SK-N-SH (cell line): ENCODE results near the gene ECI1. TPM values are rescaled to one million over a fixed set of nuclear protein-coding genes. Genes with fewer than 3 reads are reported as not detected.
A peak's percentile ranks its signal among the peaks of the same experiment; 100 is the strongest.

Experiments used
- CTCF ChIA-PET: fragments of 300-600, 350-600 bp; formaldehyde crosslinking; extraction: SDS; loops from one replicate; lab custom pipeline; 2021; lab: Yijun Ruan, JAX
- POLR2A ChIA-PET: fragments of 350-600 bp; sonication (Branson Sonifier 250); formaldehyde crosslinking; extraction: SDS; loops from one replicate; lab custom pipeline; 2020; ENCODE audit warnings: antibody characterized with exemption, inconsistent platforms; lab: Yijun Ruan, JAX
- DNase-seq: peaks from one replicate; pipeline ENCODE4 v3.0.0; 2012
- H2AFZ ChIP-seq: fragments of 200-600 bp; sonication (generic); 2 replicates; pipeline ENCODE4 v1.8.1; 2016; ENCODE audit warnings: antibody characterized with exemption, mild to moderate bottlenecking, low read depth
- H3F3A ChIP-seq: fragments of 200-600 bp; sonication (generic); replicated peaks from 2 replicates; pipeline ENCODE3; 2016; ENCODE audit warnings: antibody characterized with exemption, mild to moderate bottlenecking; ENCODE audit not compliant: insufficient read depth
- H3K27ac ChIP-seq, 2 experiments: fragments of 200-500 bp in 1 of 2; fragments of 200-600 bp in 1 of 2; sonication (Bioruptor generic) in 1 of 2; sonication (generic), shearing (Covaris generic) in 1 of 2; 2 replicates each; pipeline versions ENCODE4 v1.5.1 to v1.6.1; 2014 to 2016; ENCODE audit warnings: low read depth in 2 of 2, inconsistent platforms in 1 of 2, low read length in 1 of 2, mild to moderate bottlenecking in 1 of 2, mixed read lengths in 1 of 2
- H3K27me3 ChIP-seq: fragments of 200-600 bp; sonication (generic), shearing (Covaris generic); 2 replicates; pipeline ENCODE4 v1.6.1; 2016; ENCODE audit warnings: mixed run types; ENCODE audit not compliant: insufficient read depth
- H3K36me3 ChIP-seq, 2 experiments: fragments of 200-500 bp in 1 of 2; fragments of 200-600 bp in 1 of 2; sonication (Bioruptor generic) in 1 of 2; sonication (generic) in 1 of 2; replicated peaks in 1 of 2; 2 replicates each; pipeline versions ENCODE3 to v1.5.1; 2014 to 2016; ENCODE audit warnings: low read length in 1 of 2, mild to moderate bottlenecking in 1 of 2; ENCODE audit not compliant: insufficient read depth in 2 of 2, control insufficient read depth in 1 of 2
- H3K4me1 ChIP-seq, 2 experiments: fragments of 200-500 bp in 1 of 2; fragments of 200-600 bp in 1 of 2; sonication (Bioruptor generic) in 1 of 2; sonication (generic), shearing (Covaris generic) in 1 of 2; 2 replicates each; pipeline versions ENCODE4 v1.5.1 to v1.6.1; 2014 to 2016; ENCODE audit warnings: low read depth in 1 of 2, low read length in 1 of 2, mixed run types in 1 of 2; ENCODE audit not compliant: insufficient read depth in 2 of 2, control insufficient read depth in 1 of 2
- H3K4me2 ChIP-seq: fragments of 200-600 bp; sonication (generic), shearing (Covaris generic); 2 replicates; pipeline ENCODE4 v1.6.1; 2017; ENCODE audit warnings: mixed run types
- H3K4me3 ChIP-seq, 2 experiments: fragments of 200-500 bp in 1 of 2; fragments of 200-600 bp in 1 of 2; sonication (Bioruptor generic) in 1 of 2; sonication (generic), shearing (Covaris generic) in 1 of 2; 2 replicates each; pipeline versions ENCODE4 v1.5.1 to v1.8.1; 2014 to 2016; ENCODE audit warnings: low read depth in 2 of 2, inconsistent platforms in 1 of 2, low read length in 1 of 2, mild to moderate bottlenecking in 1 of 2, mixed read lengths in 1 of 2, moderate library complexity in 1 of 2
- H3K79me2 ChIP-seq: fragments of 200-600 bp; sonication (generic); 2 replicates; pipeline ENCODE4 v1.8.1; 2017; ENCODE audit warnings: mild to moderate bottlenecking; ENCODE audit not compliant: insufficient read depth
- H3K9ac ChIP-seq: fragments of 200-600 bp; sonication (generic); 2 replicates; pipeline ENCODE4 v1.6.1; 2017; ENCODE audit warnings: mixed run types
- H3K9me2 ChIP-seq: fragments of 200-600 bp; sonication (generic); 2 replicates; pipeline ENCODE4 v1.6.1; 2017; ENCODE audit warnings: mixed run types
- H3K9me3 ChIP-seq: fragments of 200-600 bp; sonication (generic); 2 replicates; pipeline ENCODE4 v1.6.1; 2017; ENCODE audit warnings: mixed run types, mild to moderate bottlenecking, moderate library complexity
- H4K20me1 ChIP-seq: fragments of 200-600 bp; sonication (generic); 2 replicates; pipeline ENCODE4 v1.6.1; 2017; ENCODE audit warnings: mild to moderate bottlenecking, mixed run types; ENCODE audit not compliant: insufficient read depth
- ELF1 ChIP-seq: IDR thresholded peaks from 2 replicates; pipeline ENCODE4 v1.4.0; 2012
- EZH2phosphoT487 ChIP-seq: fragments of 200-600 bp; sonication (generic); IDR thresholded peaks from 2 replicates; pipeline ENCODE4 v1.6.1; 2017; ENCODE audit warnings: low read depth, mixed run types, mild to moderate bottlenecking, antibody characterized with exemption, moderate library complexity, borderline replicate concordance
- FOSL2 ChIP-seq: IDR thresholded peaks from 2 replicates; pipeline ENCODE4 v1.4.0; 2012; ENCODE audit warnings: low read depth, mild to moderate bottlenecking, moderate library complexity, borderline replicate concordance
- FOXJ3 ChIP-seq: sonication (generic); formaldehyde crosslinking; IDR thresholded peaks from 2 replicates; pipeline ENCODE4 v1.5.1; 2020; ENCODE audit warnings: mild to moderate bottlenecking, missing genetic modification reagents
- FOXM1 ChIP-seq: IDR thresholded peaks from 2 replicates; pipeline ENCODE4 v1.4.0; 2012; ENCODE audit warnings: low read depth, mild to moderate bottlenecking
- GABPA ChIP-seq: IDR thresholded peaks from 2 replicates; pipeline ENCODE4 v1.4.0; 2012; ENCODE audit warnings: low read depth, mild to moderate bottlenecking
- JUND ChIP-seq: IDR thresholded peaks from 2 replicates; pipeline ENCODE4 v1.4.0; 2012
- MEF2A ChIP-seq: IDR thresholded peaks from 2 replicates; pipeline ENCODE4 v1.4.0; 2012; ENCODE audit warnings: low read depth, borderline replicate concordance
- MXI1 ChIP-seq: IDR thresholded peaks from 2 replicates; pipeline ENCODE4 v1.6.1; 2012; ENCODE audit warnings: mild to moderate bottlenecking, low read depth, low read length, improper control_type of control experiment
- NFIC ChIP-seq: IDR thresholded peaks from 2 replicates; pipeline ENCODE4 v1.4.0; 2012; ENCODE audit warnings: borderline replicate concordance
- NRF1 ChIP-seq: IDR thresholded peaks from 2 replicates; pipeline ENCODE4 v1.6.1; 2012; ENCODE audit warnings: low read depth, mild to moderate bottlenecking, low read length
- POLR2AphosphoS5 ChIP-seq: IDR thresholded peaks from 2 replicates; pipeline ENCODE4 v1.6.1; 2012; ENCODE audit warnings: low read depth, low read length
- RAD21 ChIP-seq: IDR thresholded peaks from 2 replicates; pipeline ENCODE4 v1.6.1; 2012; ENCODE audit warnings: mild to moderate bottlenecking, low read length
- RCOR1 ChIP-seq: fragments of 150-350 bp; IDR thresholded peaks from 2 replicates; pipeline ENCODE4 v1.6.1; 2017; ENCODE audit warnings: antibody characterized with exemption, low read length
- RFX5 ChIP-seq: IDR thresholded peaks from 2 replicates; pipeline ENCODE4 v1.6.1; 2012; ENCODE audit warnings: mild to moderate bottlenecking, improper control_type of control experiment, low read length
- RXRA ChIP-seq: IDR thresholded peaks from 2 replicates; pipeline ENCODE4 v1.4.0; 2012; ENCODE audit warnings: low read depth, mild to moderate bottlenecking, borderline replicate concordance
- SIN3A ChIP-seq: IDR thresholded peaks from 2 replicates; pipeline ENCODE4 v1.6.1; 2012; ENCODE audit warnings: low read depth, mild to moderate bottlenecking, low read length, moderate library complexity, borderline replicate concordance
- SMC3 ChIP-seq: IDR thresholded peaks from 2 replicates; pipeline ENCODE4 v1.6.1; 2012; ENCODE audit warnings: low read depth, low read length, improper control_type of control experiment
- TAF1 ChIP-seq: IDR thresholded peaks from 2 replicates; pipeline ENCODE4 v1.6.1; 2012; ENCODE audit warnings: low read depth, mild to moderate bottlenecking, low read length, moderate library complexity, borderline replicate concordance
- TCF12 ChIP-seq: IDR thresholded peaks from 2 replicates; pipeline ENCODE4 v1.4.0; 2012
- TEAD4 ChIP-seq: IDR thresholded peaks from 2 replicates; pipeline ENCODE4 v1.4.0; 2012; ENCODE audit warnings: mild to moderate bottlenecking, borderline replicate concordance; ENCODE audit not compliant: insufficient read depth
- YY1 ChIP-seq: IDR thresholded peaks from 2 replicates; pipeline ENCODE4 v1.4.0; 2012; ENCODE audit warnings: low read depth, mild to moderate bottlenecking
- WGBS: methylation state at CpG from one replicate; pipeline ENCODE4 v1.1.6; 2017; ENCODE audit warnings: low lambda C conversion rate; 5-methylcytosine and 5-hydroxymethylcytosine counted together
- polyA plus RNA-seq, 3 experiments: library from polyadenylated mRNA; depleted of rRNA; stranded (reverse); fragments of >200 nt; gene quantifications; 2 replicates each; pipeline ENCODE4 v1.2.3, GENCODE V29; 2012
- TF ChIP-seq, protein P1 (sequence below): fragments of 150-350 bp; IDR thresholded peaks from 2 replicates; pipeline ENCODE4 v1.6.1; 2017; ENCODE audit warnings: antibody characterized with exemption, low read length, low read depth, borderline replicate concordance
- TF ChIP-seq, protein P2 (sequence below): IDR thresholded peaks from 2 replicates; pipeline ENCODE4 v1.4.0; 2012; ENCODE audit warnings: low read depth
- TF ChIP-seq, protein P3 (sequence below): fragments of 200-600 bp; sonication (generic); IDR thresholded peaks from 2 replicates; pipeline ENCODE4 v1.6.1; 2017; ENCODE audit warnings: antibody characterized with exemption, mild to moderate bottlenecking, moderate library complexity
- TF ChIP-seq, protein P4 (sequence below): IDR thresholded peaks from 2 replicates; pipeline ENCODE4 v1.4.0; 2012; ENCODE audit warnings: low read depth, borderline replicate concordance
- TF ChIP-seq, protein P5 (sequence below): IDR thresholded peaks from 2 replicates; pipeline ENCODE4; 2012
- TF ChIP-seq, protein P6 (sequence below): IDR thresholded peaks from 2 replicates; pipeline ENCODE4 v1.4.0; 2012; ENCODE audit warnings: low read depth, borderline replicate concordance

The ECI1 gene
- polyA plus RNA-seq, 1 of the 3 experiments (the other 2 are of a cell fraction) = 61.8 TPM

DNA sequence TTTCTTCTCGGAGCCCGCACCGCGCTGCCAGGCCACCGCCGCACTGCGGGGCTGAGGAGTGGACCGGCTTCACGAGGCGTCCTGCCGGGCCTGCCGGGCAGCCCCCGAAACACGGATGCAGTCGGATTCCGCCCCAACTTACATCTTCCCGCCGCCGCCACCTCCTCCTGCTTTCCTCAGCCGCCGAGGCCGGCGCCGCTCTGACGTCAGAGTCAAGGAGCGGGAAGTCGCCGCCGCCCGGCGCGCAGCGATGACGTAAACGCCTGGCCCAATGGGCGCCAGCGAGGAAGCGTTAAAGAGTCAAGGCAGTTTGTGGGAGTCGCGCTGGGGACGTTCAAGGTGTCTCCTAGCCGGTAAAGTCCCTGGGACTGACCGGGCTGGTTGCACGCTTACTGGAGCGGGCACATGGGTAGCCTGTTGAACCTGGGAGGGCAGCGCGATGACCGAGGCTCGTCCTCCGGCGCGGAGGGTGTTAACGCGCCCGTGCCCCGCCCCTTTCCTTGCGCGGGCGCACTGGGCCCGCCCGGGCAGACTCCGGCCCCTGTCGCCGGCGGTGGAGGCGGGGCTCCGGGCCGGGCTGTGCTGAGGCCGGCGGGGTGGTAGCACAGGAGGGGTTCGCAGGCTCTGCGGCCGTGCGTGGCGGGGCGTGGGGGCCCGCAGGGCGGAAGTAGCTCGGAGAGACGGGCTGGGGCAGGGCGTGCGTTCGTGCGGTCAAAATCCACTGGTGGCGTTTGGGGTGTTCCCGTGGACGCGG lies 16.7 kb upstream of the ECI1 start, which contains the start of gene RNPS1:
Gene RNPS1, minus strand, starts transcription at position 214 of the 754 bp plus-strand sequence. CDS start 3,483 bp downstream, outside the sequence.
- WGBS = under 1% methylated on average over 40 of the region's 88 CpGs
- Histone ChIP-seq H3F3A (peaks cover 6% of the 10 kb centered on the region), H3K27me3 (no peaks in the 10 kb centered on the region), H3K79me2 (peaks cover 81% of the 10 kb centered on the region), H3K4me1 (peaks cover 12 to 25% of the 10 kb centered on the region in 2 experiments; a peak in 2 of 4 replicates), H2AFZ (peak within 1 kb of the TSS; percentile 96), H3K9me2 (no peaks in the 10 kb centered on the region), H4K20me1 (peaks cover 50% of the 10 kb centered on the region), H3K9ac (peak within 1 kb of the TSS; percentile 97), H3K4me3 (peak within 1 kb of the TSS; percentile 92 to 94), H3K36me3 (peaks cover 25 to 30% of the 10 kb centered on the region in 2 experiments), H3K4me2 (peak within 1 kb of the TSS; percentile 97), H3K9me3 (no peaks in the 10 kb centered on the region), H3K27ac (peak within 1 kb of the TSS; percentile 98)
- ChIA-PET CTCF (interaction anchor here (0.6 to 1.5 kb wide), 5 partner anchors 16 to 182 kb away, joined by 3 to 8 read pairs (median 3); partner anchors contain the start of gene ECI1), POLR2A (interaction anchor here (0.8 to 1.7 kb wide), 3 partner anchors 12 to 201 kb away, joined by 3 to 7 read pairs (median 3); partner anchors contain the start of gene ECI1)
- DNase-seq = peak; percentile 100
- TF ChIP-seq TAF1 = peak; percentile 83
- TF ChIP-seq, protein P1, sequence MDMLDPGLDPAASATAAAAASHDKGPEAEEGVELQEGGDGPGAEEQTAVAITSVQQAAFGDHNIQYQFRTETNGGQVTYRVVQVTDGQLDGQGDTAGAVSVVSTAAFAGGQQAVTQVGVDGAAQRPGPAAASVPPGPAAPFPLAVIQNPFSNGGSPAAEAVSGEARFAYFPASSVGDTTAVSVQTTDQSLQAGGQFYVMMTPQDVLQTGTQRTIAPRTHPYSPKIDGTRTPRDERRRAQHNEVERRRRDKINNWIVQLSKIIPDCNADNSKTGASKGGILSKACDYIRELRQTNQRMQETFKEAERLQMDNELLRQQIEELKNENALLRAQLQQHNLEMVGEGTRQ = no peak
- TF ChIP-seq, protein P2, sequence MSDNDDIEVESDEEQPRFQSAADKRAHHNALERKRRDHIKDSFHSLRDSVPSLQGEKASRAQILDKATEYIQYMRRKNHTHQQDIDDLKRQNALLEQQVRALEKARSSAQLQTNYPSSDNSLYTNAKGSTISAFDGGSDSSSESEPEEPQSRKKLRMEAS = peak; percentile 94
- TF ChIP-seq FOSL2 = no peak
- no peak for TF ChIP-seq RAD21
- TF ChIP-seq JUND = no peak
- TF ChIP-seq SMC3 = no peak
- TF ChIP-seq TEAD4 = no peak
- TF ChIP-seq EZH2phosphoT487 = no peak
- TF ChIP-seq, protein P3, sequence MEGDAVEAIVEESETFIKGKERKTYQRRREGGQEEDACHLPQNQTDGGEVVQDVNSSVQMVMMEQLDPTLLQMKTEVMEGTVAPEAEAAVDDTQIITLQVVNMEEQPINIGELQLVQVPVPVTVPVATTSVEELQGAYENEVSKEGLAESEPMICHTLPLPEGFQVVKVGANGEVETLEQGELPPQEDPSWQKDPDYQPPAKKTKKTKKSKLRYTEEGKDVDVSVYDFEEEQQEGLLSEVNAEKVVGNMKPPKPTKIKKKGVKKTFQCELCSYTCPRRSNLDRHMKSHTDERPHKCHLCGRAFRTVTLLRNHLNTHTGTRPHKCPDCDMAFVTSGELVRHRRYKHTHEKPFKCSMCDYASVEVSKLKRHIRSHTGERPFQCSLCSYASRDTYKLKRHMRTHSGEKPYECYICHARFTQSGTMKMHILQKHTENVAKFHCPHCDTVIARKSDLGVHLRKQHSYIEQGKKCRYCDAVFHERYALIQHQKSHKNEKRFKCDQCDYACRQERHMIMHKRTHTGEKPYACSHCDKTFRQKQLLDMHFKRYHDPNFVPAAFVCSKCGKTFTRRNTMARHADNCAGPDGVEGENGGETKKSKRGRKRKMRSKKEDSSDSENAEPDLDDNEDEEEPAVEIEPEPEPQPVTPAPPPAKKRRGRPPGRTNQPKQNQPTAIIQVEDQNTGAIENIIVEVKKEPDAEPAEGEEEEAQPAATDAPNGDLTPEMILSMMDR = no peak
- 0 out of 2 replicates have a peak, but pooled peaks have one; percentile 19 for TF ChIP-seq RCOR1
- no peak; the same call in 1 of the 2 replicates for TF ChIP-seq RXRA
- TF ChIP-seq ELF1 = peak; percentile 95
- TF ChIP-seq GABPA = peak; percentile 72
- TF ChIP-seq FOXM1 = no peak
- TF ChIP-seq MEF2A = no peak
- TF ChIP-seq, protein P4, sequence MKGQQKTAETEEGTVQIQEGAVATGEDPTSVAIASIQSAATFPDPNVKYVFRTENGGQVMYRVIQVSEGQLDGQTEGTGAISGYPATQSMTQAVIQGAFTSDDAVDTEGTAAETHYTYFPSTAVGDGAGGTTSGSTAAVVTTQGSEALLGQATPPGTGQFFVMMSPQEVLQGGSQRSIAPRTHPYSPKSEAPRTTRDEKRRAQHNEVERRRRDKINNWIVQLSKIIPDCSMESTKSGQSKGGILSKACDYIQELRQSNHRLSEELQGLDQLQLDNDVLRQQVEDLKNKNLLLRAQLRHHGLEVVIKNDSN = no peak
- peak; percentile 7; the same call in 1 of the 2 replicates for TF ChIP-seq TCF12
- no peak for TF ChIP-seq RFX5
- TF ChIP-seq YY1 = peak; percentile 82
- TF ChIP-seq POLR2AphosphoS5 = peak; percentile 93
- peak; percentile 54; the same call in 1 of the 2 replicates for TF ChIP-seq MXI1
- peak; percentile 82 for TF ChIP-seq NRF1
- no peak; the same call in 1 of the 2 replicates for TF ChIP-seq NFIC
- TF ChIP-seq, protein P5, sequence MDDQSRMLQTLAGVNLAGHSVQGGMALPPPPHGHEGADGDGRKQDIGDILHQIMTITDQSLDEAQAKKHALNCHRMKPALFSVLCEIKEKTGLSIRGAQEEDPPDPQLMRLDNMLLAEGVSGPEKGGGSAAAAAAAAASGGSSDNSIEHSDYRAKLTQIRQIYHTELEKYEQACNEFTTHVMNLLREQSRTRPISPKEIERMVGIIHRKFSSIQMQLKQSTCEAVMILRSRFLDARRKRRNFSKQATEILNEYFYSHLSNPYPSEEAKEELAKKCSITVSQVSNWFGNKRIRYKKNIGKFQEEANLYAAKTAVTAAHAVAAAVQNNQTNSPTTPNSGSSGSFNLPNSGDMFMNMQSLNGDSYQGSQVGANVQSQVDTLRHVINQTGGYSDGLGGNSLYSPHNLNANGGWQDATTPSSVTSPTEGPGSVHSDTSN = no peak; the same call in 1 of the 2 replicates
- no peak for TF ChIP-seq FOXJ3
- TF ChIP-seq, protein P6, sequence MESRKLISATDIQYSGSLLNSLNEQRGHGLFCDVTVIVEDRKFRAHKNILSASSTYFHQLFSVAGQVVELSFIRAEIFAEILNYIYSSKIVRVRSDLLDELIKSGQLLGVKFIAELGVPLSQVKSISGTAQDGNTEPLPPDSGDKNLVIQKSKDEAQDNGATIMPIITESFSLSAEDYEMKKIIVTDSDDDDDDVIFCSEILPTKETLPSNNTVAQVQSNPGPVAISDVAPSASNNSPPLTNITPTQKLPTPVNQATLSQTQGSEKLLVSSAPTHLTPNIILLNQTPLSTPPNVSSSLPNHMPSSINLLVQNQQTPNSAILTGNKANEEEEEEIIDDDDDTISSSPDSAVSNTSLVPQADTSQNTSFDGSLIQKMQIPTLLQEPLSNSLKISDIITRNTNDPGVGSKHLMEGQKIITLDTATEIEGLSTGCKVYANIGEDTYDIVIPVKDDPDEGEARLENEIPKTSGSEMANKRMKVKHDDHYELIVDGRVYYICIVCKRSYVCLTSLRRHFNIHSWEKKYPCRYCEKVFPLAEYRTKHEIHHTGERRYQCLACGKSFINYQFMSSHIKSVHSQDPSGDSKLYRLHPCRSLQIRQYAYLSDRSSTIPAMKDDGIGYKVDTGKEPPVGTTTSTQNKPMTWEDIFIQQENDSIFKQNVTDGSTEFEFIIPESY = no peak
- TF ChIP-seq SIN3A = peak; percentile 56; the same call in 1 of the 2 replicates
